ENCODE results near the gene C12orf50.

C12orf50 gene

GRCh38 chr12:87943023-87943422 is 86.2 kb downstream of the C12orf50 start:
- Histone ChIP-seq H3K4me2 (no peak overlapping the region), H3K9ac (no peak overlapping the region), H3K4me1 (ENCODE audit: low read depth, poor library complexity, severe bottlenecking) (no peaks in the 10 kb centered on the region), H3K79me2 (ENCODE audit: insufficient read depth, low read depth) (no peaks in the 10 kb centered on the region), H3K4me3 (IDR thresholded peaks at IDR 0.05; ENCODE audit: insufficient read depth, low read depth, low read length) (no peak overlapping the region), H3K27me3 (ENCODE audit: insufficient read depth, low read depth) (no peaks in the 10 kb centered on the region), H2AFZ (ENCODE audit: low read depth) (no peak overlapping the region), H3K27ac (no peak overlapping the region), H3K36me3 (ENCODE audit: insufficient read depth) (no peaks in the 10 kb centered on the region), H4K20me1 (ENCODE audit: insufficient read depth) (no peaks in the 10 kb centered on the region)
- TF ChIP-seq CTCF (conservative IDR thresholded peaks at IDR 0.05; ENCODE audit: low read depth, low read length), result no peak

- Histone ChIP-seq H3K36me3 (ENCODE audit: insufficient read depth) (no peaks in the 10 kb centered on the region), H3K4me3 (IDR thresholded peaks at IDR 0.05; ENCODE audit: insufficient read depth, low read depth, low read length) (no peak overlapping the region), H4K20me1 (ENCODE audit: insufficient read depth) (no peaks in the 10 kb centered on the region), H3K9ac (no peak overlapping the region), H3K4me1 (ENCODE audit: low read depth, poor library complexity, severe bottlenecking) (no peaks in the 10 kb centered on the region), H3K27ac (no peak overlapping the region), H3K27me3 (ENCODE audit: insufficient read depth, low read depth) (no peaks in the 10 kb centered on the region), H3K79me2 (ENCODE audit: insufficient read depth, low read depth) (no peaks in the 10 kb centered on the region), H2AFZ (ENCODE audit: low read depth) (no peak overlapping the region), H3K4me2 (no peak overlapping the region)
- no peak for TF ChIP-seq CTCF (conservative IDR thresholded peaks at IDR 0.05; ENCODE audit: low read depth, low read length)
Observed at GRCh38 chr12:87939182-87939581, 90.0 kb downstream of the C12orf50 start.

- Histone ChIP-seq H3K4me1 (ENCODE audit: low read depth, poor library complexity, severe bottlenecking) (no peaks in the 10 kb centered on the region), H3K36me3 (ENCODE audit: insufficient read depth) (no peaks in the 10 kb centered on the region), H3K79me2 (ENCODE audit: insufficient read depth, low read depth) (no peaks in the 10 kb centered on the region), H3K27ac (no peak overlapping the region), H2AFZ (ENCODE audit: low read depth) (no peak overlapping the region), H3K4me3 (IDR thresholded peaks at IDR 0.05; ENCODE audit: insufficient read depth, low read depth, low read length) (no peak overlapping the region), H3K9ac (no peak overlapping the region), H3K4me2 (no peak overlapping the region), H3K27me3 (ENCODE audit: insufficient read depth, low read depth) (no peaks in the 10 kb centered on the region), H4K20me1 (ENCODE audit: insufficient read depth) (no peaks in the 10 kb centered on the region)
- TF ChIP-seq CTCF (conservative IDR thresholded peaks at IDR 0.05; ENCODE audit: low read depth, low read length), result no peak
Observed at GRCh38 chr12:87935216-87935615, 94.0 kb downstream of the C12orf50 start.

- Histone ChIP-seq H3K36me3 (ENCODE audit: insufficient read depth) (no peaks in the 10 kb centered on the region), H3K4me2 (no peak overlapping the region), H3K9ac (no peak overlapping the region), H2AFZ (ENCODE audit: low read depth) (no peak overlapping the region), H4K20me1 (ENCODE audit: insufficient read depth) (no peaks in the 10 kb centered on the region), H3K27me3 (ENCODE audit: insufficient read depth, low read depth) (no peaks in the 10 kb centered on the region), H3K4me3 (IDR thresholded peaks at IDR 0.05; ENCODE audit: insufficient read depth, low read depth, low read length) (no peak overlapping the region), H3K79me2 (ENCODE audit: insufficient read depth, low read depth) (no peaks in the 10 kb centered on the region), H3K27ac (no peak overlapping the region), H3K4me1 (ENCODE audit: low read depth, poor library complexity, severe bottlenecking) (no peaks in the 10 kb centered on the region)
- TF ChIP-seq CTCF (conservative IDR thresholded peaks at IDR 0.05; ENCODE audit: low read depth, low read length), result no peak
Observed at GRCh38 chr12:87933991-87934390, 95.2 kb downstream of the C12orf50 start.
